Hepatic stellate cell (primary cell): ENCODE data around the gene CD44.

Experiments
- DNase-seq: peaks from one replicate; pipeline ENCODE4 v3.0.0; 2011; ENCODE audit warnings: low spot score

CD44 gene

DNA sequence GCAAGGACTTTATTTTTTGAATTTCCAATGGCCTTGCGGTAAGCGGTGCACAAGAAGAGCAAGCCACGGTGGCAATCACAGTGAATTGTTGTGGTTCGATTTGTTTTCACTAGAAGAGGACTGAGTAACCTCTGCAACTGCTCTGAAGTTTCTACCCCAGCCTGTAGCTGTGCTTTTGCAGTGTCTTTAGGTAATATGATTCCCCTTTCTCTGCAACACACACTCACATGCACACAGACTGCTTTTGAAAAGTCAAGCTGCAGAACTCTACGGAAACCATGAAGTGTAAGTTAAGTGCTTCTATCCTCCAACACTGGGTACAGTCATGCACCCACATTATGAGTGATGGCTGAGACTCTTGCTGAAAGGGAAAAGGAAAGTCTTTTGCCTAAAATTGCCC lies 38.4 kb downstream of the CD44 start:
- no peak for DNase-seq

DNA sequence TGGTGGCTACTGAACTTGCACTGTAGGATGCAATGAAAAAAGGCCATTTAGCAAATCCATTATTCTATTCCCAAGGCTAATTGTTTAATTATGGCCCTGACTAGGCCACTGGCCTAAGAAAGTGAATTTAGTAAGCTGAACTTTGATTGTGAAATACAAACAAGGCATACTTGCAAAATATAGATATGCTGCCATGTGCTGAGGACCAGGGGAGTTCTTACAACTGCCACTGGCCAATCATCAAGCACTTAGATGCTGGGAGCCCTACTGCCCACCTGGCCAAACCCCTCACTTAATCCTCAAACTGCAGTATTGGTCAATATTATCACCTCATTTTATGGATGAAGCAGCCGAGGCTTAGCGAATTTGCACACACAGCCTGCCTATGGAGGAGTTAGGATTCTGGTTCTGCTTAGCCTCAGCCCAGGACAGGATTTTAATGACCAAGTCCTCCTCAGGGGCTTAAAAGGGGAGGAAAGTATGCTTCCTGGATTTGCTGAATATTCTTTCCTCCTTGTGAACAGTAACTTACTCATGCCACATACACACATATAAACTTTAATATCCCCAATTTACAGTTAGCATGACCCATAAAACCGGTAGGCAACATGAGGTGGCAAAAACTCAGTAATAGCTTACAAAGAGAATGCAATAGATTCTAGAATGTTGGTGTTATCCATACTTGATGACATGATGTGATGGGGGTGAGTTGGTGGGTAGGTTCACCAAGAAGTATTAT lies 39.3 kb downstream of the CD44 start:
- DNase-seq, result no peak

DNA sequence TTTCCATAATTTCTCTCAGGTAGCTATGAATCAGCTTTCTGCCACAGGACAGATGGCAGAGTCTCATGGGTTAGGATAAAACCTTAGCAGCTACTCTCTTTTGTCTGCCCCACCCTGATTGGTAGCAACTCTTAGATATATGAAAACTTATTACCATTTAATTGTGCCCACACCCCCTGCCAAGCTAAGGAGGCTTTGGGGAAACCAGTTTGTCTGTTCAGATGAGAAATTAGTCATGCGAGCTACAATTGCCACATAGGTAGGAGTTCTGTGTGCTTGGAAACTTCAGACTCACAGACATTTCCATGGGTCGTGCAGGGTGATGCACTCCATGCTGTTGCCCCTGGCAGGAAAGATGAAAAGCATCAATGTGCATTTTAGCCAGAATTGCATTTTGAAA lies 39.9 kb downstream of the CD44 start:
- DNase-seq, result no peak

DNA sequence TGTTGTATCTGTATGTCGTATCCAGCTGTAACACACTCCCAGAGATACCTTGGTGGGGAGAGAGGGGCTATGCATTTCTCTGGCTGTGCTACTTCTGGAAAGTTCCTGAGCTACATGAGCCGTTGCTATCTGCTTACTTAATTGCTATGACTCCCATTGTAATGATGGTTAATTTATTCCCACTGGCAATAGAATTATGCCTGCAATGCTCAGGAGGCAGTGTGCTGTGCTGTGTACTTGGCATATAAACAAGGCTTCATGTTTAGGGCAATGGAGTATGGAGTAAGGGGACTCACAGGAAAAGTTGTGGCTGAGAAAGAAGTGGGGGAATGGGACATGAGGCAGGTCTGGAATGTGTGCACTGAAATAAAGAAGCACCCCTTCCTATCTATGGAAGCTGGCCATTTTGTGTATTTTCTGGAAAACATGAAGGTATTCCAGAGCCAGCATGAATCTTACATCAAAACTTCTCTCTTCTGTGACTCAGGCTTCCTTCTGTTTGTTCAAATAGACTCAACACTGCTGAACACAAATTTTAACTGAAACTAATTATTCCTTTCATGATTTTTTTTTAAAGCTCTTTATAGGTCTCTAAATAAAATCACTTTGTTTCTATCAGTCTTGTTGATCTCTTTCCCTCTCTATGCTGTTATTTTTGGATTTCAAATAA lies 40.6 kb downstream of the CD44 start:
- DNase-seq, result no peak

DNA sequence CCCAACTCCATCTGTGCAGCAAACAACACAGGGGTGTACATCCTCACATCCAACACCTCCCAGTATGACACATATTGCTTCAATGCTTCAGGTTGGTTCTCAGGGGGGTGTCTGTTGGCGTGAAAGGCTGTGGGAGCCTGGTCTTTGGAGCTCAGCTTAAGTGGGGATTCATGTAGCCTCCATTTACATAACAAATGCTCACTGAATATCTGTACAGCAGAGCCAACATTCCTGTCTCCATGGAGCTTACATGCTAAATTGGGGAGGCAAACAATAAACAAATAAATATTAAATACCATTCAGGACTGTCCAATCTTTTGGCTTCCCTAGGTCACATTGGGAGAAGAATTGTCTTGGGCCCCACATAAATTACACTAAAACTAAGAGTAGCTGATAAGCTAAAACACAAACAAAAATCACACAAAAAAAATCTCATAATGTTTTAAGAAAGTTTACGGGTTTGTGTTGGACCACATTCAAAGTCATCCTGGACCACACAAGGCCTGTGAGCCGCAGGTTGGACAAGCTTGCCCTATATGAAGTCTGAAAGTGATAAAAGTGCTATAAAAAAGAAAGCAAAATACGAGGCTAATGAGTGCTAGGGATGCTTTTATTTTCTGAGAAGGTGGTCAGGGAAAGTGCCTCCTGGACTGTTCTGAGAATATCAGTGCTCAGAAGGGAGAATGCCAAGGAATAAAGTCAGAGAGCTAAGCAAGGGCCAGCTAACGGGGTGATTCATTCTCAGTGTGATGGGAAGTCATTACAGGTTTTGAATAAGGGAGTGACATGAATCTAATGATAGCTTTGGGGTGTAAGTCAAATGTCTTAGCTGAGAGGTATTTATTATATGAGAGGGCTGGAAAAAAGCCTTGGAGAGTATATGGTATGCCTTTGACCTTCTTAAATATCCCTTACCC lies 41.6 kb downstream of the CD44 start:
- DNase-seq, result no peak

DNA sequence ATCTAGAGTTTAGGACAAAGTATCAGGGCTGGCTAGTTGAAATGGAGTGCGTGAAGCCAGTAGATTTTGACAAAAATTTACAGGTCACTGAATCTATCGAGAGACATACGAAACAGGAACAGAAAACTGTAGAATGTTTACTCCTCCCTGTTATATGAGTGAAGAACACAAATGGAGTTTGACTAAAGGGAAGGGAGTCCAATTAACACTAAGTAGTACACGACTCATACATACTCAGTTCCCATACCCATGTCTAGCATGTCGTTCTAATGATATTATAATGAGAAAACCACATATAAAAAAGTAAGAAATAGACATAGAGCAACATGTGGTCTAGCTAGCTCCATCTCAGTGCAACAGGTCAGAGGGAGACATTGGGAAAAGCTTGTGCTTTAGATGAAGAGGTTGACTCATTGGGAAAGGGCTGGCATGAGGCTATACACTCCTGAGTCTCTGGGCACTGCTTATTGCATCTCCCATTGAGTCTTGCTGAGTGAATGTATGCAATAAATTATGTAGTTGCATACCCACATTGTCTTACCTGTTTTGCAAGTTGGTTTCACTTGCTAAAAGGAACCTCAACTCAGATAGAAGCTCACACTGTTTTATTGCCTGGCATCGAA lies 43.5 kb downstream of the CD44 start:
- no peak for DNase-seq

DNA sequence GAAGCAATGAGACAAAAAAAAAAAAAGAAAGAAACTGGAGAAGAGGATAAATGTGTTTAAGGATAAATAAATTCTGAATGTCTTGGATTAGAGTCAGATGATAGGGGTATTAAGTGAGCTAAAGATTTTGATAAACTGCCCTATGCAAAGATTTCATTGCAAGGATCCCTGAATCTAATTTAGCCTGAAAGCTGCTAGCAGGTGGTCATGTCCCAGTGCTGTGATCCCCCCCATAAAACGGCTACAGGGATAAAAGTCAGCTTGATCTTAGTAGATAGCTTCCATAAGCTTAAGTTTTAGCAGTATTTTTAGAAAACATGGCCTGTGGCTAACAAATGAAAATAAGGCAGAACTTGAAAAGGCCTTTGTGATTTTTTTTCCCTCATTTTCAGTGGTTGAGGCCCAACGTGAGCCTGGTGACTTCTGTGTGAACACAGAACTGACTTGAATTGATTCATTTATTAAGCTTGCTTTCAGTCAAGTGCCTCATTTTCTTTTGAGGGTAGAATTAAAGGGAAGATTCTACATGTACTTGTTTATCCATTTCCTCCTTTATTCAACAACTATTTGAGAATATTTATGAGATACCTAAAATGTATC lies 44.5 kb downstream of the CD44 start:
- DNase-seq, result no peak

DNA sequence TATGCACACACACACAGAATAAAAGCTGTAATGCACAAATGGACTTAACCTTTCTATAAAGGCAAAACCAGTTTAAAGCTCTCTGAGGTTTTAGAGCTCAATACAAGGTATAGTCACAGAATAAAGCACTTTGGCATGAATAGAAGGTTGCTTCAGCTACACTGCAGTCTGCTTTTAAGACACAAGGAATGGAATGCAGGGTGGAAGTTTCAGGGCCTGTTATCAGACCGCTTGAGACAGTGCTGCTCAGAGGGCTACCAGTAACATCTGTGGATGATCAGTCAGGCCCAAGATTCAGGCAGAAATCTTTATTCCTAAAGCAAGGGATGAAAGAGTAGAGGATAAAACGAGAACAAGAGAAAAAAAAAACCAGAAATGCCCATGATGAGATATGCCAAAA lies 46.7 kb downstream of the CD44 start:
- DNase-seq, result no peak

DNA sequence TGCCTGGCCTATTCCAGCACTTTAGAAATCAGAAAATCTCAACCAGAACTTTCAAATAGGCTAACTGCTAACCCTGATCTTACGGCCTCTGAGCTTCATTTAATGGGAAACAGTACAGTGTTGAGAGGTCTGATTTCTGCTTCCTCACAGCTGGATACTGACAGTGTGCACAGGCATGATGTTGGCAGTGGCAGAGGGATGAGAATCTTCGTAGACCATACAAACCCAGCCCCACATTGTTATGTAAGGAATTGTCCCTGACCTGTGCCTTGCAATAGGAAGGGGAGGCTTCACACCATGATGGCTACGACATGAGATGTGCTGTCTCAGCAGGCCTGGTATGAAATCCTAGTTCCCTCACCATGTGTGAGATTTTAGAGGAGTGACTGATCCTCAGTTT lies 49.0 kb downstream of the CD44 start:
- no peak for DNase-seq

DNA sequence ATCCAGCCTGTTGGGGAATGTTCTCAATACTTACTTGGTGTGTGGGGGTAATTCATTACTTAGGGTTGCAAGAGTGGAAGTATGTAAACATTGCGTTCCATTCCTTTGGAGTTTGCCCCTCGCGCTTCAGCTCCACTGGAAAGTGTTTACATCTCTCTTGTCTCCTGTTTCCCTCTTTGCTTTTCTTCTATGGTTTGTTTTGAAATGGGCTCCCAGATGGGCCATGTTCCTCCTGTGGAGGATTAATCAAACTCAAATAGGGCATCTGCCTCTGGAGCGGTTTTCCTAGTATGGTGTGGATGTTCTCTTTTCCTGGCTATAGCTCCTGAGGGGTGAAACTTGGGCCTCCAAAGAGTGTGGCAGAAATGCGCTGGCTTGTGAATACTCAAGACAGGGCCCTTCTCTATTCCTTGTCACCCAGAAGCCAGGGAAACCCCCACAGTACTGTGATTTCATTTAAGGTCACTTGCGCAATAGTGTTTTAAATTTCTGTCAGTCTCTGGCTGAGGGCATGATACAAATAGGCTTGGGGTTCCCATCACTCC lies 51.9 kb downstream of the CD44 start:
- no peak for DNase-seq

DNA sequence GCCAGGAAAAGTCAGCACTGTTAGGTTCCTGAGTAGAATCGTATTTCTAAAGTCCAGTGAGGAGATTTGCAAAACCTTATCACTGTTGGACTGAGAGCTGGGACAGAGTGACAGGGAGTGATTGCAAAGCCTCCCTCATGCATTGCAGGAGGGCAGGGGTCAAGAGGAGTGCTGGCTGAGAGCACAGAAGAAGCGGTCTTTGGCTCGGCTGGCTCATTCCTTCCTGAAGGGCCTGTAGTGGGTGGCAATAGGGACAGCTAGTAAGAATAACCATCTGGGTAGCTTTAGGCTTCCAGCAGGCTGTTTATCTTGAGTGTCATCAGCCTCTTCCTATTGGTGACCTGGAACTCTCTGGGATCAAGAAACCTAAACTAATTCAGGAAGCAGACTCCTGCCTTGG lies 53.4 kb downstream of the CD44 start:
- DNase-seq, result peak; percentile 20

DNA sequence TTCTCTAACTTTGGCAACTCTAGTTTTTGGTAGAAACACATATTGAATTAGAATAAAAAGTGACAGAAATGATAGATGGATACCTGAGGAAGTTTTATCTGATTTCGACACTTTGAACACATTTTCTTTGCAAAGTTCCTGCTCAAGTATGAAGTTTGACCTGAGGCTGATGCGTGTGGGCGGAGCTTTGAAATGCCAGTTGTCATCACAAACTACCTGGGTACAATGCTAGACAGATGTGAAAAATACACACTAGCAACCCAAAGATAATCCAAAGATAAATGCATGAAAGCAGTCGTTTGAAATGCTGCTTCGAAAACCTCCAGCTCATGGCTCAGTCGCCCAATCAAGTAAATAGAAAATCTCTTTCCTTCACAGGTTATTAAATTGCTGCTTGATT lies 54.8 kb downstream of the CD44 start:
- no peak for DNase-seq

DNA sequence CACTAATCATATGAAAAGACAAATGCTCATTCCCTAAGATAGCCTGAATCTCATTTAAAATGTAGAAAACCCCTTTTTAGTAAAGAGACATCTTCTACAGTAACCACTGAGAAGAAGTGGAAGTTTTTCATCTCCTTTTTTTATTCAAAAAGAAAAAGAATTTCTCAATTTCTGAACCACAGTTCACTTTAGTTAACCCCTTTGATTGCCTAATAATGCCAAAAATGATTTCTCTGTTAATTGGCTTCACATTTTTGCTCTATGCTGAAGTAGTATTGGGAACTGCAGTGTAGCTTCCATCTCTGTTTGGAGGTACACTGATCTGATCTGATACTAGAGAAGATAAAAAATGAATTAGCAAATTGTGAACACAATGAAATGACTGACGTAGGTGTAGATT lies 58.3 kb downstream of the CD44 start:
- DNase-seq, result no peak

DNA sequence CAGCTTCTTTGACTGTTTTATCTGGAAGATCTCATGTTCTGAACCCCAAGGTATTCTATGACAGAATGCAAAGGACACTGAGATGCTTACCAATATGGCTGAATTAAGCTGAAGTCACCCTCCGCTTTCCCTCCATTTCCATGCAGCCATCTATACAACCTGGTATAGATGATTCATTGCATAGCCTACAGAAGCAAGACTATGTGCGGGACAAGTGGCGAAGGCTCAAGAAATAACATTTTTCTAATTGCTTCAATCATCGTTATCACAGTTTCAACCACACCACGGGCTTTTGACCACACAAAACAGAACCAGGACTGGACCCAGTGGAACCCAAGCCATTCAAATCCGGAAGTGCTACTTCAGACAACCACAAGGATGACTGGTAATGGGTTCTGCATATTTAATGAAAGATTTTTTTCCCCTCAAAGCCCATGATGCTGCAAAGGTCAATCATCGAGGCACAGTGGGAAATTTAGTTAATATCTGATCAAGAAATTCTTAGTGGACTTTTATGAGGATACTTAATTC lies 61.9 kb downstream of the CD44 start:
- no peak for DNase-seq

DNA sequence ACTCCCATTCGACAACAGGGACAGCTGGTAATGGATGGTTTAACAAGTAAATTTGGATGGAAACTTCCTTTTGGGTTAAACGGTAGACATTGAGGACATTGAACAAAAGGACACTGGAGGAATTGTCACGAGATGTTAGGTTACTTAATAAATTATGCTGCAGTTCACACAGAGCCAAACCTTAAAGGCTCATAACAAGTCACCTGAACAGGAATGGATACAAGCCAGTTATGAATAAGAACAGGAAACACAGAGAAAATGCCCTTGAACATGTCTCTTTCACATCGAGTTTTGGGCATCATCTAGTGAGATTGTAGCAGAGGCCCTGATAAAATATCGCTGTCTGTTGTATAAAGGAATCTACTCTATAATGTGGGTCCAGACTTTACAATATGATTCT lies 65.6 kb downstream of the CD44 start:
- no peak for DNase-seq

DNA sequence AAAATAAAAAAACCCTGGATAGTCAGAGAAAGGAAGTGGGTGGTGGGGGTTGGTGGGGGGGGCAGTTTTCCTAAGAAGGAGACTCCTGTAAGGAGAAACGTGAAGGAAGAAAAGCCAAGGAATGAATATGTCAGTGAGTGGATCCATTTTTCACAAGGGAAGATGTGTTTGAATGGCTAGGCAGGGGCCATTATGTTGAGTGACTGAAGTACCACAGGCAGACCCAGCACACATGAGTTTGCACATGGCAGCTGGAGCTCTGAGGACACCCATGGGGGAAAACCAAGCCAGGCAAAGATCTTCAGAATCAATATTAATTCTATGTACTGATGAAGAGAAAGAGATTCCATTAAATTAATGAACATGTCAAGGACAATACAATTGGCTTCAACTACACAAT lies 67.6 kb downstream of the CD44 start:
- no peak for DNase-seq

DNA sequence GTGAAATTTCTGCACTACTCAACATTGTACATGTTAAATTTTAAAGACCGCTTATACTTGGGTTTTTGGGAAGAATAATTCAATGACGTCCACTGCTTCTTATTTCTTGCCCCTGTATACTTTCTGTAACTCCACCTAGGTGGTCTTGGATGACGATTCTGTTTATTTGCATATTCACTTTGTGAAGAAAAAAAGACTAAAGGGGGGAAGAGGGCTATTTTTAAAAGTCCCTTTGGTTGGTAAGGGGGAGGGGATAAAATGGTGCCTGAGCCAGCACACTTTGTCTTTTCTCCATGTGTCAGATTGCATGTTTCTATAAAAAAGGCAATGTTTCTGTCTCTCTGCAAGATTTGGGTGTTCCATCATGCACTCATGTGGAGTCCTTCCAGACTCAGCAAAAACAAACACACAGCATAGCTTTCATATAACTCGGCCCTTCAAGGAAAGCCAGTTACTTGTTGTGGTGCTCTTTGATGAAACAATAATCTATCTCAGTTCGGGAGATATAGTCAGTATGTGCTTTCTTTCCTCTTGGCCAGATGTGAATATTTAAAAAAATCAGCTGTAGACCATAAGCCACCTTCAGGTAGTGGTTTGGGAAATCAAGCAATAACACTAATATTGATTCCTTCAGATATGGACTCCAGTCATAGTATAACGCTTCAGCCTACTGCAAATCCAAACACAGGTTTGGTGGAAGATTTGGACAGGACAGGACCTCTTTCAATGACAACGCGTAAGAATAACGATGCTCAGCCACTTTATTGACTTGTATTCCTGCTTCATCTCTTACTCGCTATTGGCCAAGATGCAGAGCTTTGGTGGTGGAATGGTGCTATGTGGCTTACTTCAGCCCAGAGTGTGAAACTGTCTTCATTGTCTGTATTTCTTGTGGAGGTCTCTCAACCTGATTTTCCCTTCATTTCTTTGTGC lies 68.8 kb downstream of the CD44 start:
- no peak for DNase-seq

DNA sequence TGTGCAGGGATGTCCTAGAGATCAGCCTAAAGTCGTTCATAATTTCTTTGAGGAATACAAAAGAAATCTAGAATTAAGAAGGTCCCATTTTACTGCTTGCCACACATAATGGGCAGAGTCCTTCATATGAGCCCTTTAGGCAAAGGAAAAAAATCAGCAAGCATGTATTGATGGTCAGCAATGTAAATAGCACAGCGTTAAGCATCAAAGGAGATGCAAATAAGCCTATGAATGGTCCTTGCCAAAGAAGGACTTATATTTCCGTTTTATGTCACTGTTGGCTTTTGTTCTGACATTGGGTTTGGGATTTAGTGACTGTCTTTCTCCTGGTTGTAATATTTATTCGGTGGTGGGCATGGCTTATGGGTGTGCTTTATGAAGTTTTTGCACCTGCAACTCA lies 69.8 kb downstream of the CD44 start:
- DNase-seq, result no peak

DNA sequence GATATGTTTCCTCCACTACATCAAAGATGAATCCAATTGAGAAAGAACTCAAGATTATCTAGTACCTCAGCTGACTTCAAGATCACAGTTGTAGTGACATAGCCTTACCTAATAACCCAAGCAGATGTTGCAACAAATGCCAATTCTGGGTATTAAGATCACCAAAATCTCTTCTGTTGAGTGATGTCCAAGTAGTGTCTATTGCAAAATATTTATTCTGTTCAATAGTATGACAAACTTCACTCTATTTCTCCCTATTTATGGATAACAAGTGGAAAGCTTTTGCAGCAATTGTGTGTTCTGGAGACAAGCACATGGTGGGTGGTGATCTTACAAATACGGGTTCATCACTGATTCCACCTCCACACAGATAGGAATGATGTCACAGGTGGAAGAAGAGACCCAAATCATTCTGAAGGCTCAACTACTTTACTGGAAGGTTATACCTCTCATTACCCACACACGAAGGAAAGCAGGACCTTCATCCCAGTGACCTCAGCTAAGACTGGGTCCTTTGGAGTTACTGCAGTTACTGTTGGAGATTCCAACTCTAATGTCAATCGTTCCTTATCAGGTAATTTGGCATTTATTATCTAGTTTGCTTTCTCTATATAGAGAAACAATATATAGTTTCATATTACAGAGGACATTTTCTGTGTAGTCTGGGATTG lies 72.0 kb downstream of the CD44 start:
- DNase-seq, result no peak

DNA sequence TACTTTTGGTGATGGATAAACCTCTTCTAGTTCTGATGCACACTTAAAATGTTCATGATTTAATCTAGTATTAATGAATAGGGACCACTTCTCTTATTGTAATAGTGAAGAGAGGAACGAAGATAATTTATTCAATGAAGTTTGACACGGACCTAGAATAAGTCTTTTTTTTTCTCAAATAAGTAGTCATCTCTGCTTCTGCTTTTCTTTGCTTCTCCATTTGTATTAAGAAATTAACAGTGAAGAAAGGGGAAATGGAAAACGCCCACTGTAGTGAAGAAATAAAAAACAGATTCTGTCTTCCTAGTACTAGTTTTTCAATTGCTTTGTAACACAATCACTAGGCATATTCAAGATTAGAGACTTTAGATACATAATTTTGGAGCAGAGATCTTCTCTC lies 73.0 kb downstream of the CD44 start:
- no peak for DNase-seq
